BJ (cell line): ENCODE measurements around the gene GPAM. TPM values are rescaled to one million over a fixed set of nuclear protein-coding genes. Genes with fewer than 3 reads are reported as not detected.

Source experiments
- CTCF ChIA-PET: fragments of 350-600 bp; formaldehyde crosslinking; extraction: SDS; loops from one replicate; lab custom pipeline; 2021; ENCODE audit warnings: antibody characterized with exemption, inconsistent platforms; lab: Yijun Ruan, JAX
- POLR2A ChIA-PET: fragments of 300-600 bp; sonication (Branson Sonifier 250); formaldehyde crosslinking; extraction: SDS; loops from one replicate; lab custom pipeline; 2021; ENCODE audit warnings: antibody characterized with exemption; lab: Charles Lee
- DNase-seq: peaks from one replicate; pipeline ENCODE4 v3.0.0-alpha.2; 2011; ENCODE audit warnings: low read depth
- H3K27me3 ChIP-seq: 2 replicates; pipeline ENCODE4 v1.6.0; 2011; ENCODE audit warnings: low read length; ENCODE audit not compliant: control insufficient read depth, insufficient read depth
- H3K36me3 ChIP-seq: 2 replicates; pipeline ENCODE4 v1.5.1; 2011; ENCODE audit warnings: low read length; ENCODE audit not compliant: control insufficient read depth, insufficient read depth
- H3K4me3 ChIP-seq: 2 replicates; pipeline ENCODE4 v1.5.1; 2011; ENCODE audit warnings: low read depth, mild to moderate bottlenecking, control low read depth, low read length
- CTCF ChIP-seq: IDR thresholded peaks from 2 replicates; pipeline ENCODE4 v1.5.1; 2011; ENCODE audit warnings: low read depth, mild to moderate bottlenecking, control low read depth, inconsistent platforms, low read length, moderate library complexity; ENCODE audit not compliant: insufficient read depth
- polyA plus RNA-seq: library from polyadenylated mRNA; depleted of rRNA; stranded (reverse); fragments of >200 nt; gene quantifications from 2 replicates; pipeline ENCODE4 v1.2.3, GENCODE V29; 2011

The GPAM gene
- polyA plus RNA-seq, 1 experiment, result 4.5 TPM

DNA sequence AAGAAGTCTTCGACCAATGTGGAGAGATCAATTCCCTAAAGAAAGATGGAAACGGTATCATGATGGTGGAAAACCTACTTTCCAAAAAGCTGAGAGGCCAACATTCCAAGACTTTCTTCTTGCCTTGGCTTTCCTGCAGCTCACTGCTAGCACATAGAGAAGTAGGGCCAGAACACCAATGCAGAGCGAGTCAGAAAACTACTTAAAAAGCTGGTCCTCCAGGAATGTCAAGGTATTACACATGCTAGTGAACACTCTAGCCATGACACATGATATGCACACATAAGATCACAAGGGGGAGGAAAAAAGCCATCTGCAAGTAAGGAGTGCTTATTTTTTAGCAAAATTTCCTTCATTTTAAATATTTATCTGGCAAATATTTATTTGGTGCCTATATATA lies 22.7 kb downstream of the GPAM start:
- Histone ChIP-seq H3K27me3 (no peaks in the 10 kb centered on the region), H3K4me3 (no peak overlapping the region), H3K36me3 (peaks cover 15% of the 10 kb centered on the region)
- POLR2A ChIA-PET, result no interaction called here
- TF ChIP-seq CTCF, result no peak
- CTCF ChIA-PET, result interaction anchor here (1.1 to 3.5 kb wide), 5 partner anchors 9 to 148 kb away, joined by 3 to 17 read pairs (median 7); no protein-coding TSS in a partner anchor
- DNase-seq, result no peak

DNA sequence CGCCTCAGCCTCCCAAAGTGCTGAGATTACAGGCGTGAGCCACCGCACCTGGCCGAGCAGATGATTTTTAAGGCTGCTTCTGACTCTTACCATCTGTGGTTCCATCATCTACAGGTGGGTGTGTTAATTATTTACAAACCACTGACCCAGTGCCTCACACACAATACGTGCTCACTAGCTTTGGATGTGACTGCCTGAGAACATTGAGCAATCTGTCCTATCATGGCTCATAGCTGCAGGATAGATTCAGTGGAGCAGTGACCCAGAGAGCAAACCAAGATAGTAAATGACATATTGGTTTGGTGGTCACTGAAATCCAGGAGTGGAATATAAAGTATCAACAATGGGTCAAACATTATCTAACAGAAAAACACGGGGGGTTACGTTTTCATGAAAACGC lies 24.1 kb downstream of the GPAM start:
- H3K4me3 ChIP-seq, result no peak overlapping the region
- CTCF ChIA-PET, result interaction anchor here (0.5 to 3.5 kb wide), 6 partner anchors 13 to 149 kb away, joined by 3 to 17 read pairs (median 3); no protein-coding TSS in a partner anchor
- DNase-seq, result no peak
- no peaks in the 10 kb centered on the region for H3K27me3 ChIP-seq
- TF ChIP-seq CTCF, result no peak
- H3K36me3 ChIP-seq, result peaks cover 16% of the 10 kb centered on the region
- POLR2A ChIA-PET, result no interaction called here

GRCh38 chr10:112151524-112152039 lies 32.0 kb downstream of the GPAM start:
- ChIA-PET CTCF (interaction anchor here (0.8 to 6.7 kb wide), 6 partner anchors 9 to 170 kb away, joined by 3 to 69 read pairs (median 6); no protein-coding TSS in a partner anchor), POLR2A (interaction anchor here (0.6 kb wide), 1 partner anchor 1326 kb away, joined by 3 read pairs; no protein-coding TSS in a partner anchor)
- Histone ChIP-seq H3K36me3 (peaks cover 3% of the 10 kb centered on the region), H3K27me3 (no peaks in the 10 kb centered on the region), H3K4me3 (no peak overlapping the region)
- no peak for TF ChIP-seq CTCF
- no peak for DNase-seq

- POLR2A ChIA-PET, result no interaction called here
- no peaks in the 10 kb centered on the region for H3K36me3 ChIP-seq
- CTCF ChIA-PET, result interaction anchor here (6.7 kb wide), 1 partner anchor 9 kb away, joined by 69 read pairs; no protein-coding TSS in a partner anchor
- no peaks in the 10 kb centered on the region for H3K27me3 ChIP-seq
- no peak for DNase-seq
- no peak overlapping the region for H3K4me3 ChIP-seq
- TF ChIP-seq CTCF, result no peak
These were observed 35.2 kb downstream of the GPAM start for GRCh38 chr10:112148331-112148730.

DNA sequence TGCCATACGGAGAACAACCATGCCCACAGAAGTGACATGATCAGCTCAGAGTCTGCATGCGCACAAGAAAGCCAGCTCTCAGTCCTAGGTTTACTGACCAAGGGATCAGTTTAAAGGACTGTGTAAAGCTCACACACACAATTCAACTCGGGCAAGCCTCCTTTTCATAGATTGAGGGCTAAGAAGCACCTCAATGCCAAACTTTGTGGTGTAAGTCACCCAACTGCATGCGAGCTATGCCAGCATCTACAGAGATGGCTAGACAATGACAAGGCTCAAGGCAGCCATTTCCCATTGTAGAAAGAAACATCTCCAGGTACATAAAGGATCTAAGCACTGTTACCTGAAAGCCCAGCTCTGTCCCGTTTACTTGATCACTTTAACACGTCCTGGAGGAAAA lies 36.8 kb downstream of the GPAM start:
- no peak for DNase-seq
- ChIA-PET CTCF (no interaction called here), POLR2A (interaction anchor here (0.6 kb wide), 1 partner anchor 278 kb away, joined by 3 read pairs; no protein-coding TSS in a partner anchor)
- Histone ChIP-seq H3K27me3 (no peaks in the 10 kb centered on the region), H3K36me3 (no peaks in the 10 kb centered on the region), H3K4me3 (no peak overlapping the region)
- no peak for TF ChIP-seq CTCF
